H1 (cell line): ENCODE data around the gene MGMT. TPM values are rescaled to one million over a fixed set of nuclear protein-coding genes. Genes with fewer than 3 reads are reported as not detected.

Experiments used
- CTCF ChIA-PET: fragments of 300-600 bp; sonication (Branson Sonifier 250); formaldehyde crosslinking; loops from one replicate; lab custom pipeline; 2021; ENCODE audit not compliant: partially characterized antibody; lab: Charles Lee
- POLR2A ChIA-PET: fragments of 300-600 bp; sonication (Branson Sonifier 250); formaldehyde crosslinking; loops from one replicate; lab custom pipeline; 2021; ENCODE audit warnings: inconsistent platforms; ENCODE audit not compliant: partially characterized antibody; lab: Charles Lee
- DNase-seq, 2 experiments: peaks; one replicate each; pipeline versions ENCODE4 v3.0.0 to v3.0.0-alpha.2; 2010 to 2022; ENCODE audit warnings: low spot score in 2 of 2, low read depth in 1 of 2, mixed read lengths in 1 of 2
- FAIRE-seq: peaks from 2 replicates; lab custom pipeline; 2011; peaks lifted over from hg19 to GRCh38; lab: Jason Lieb, UNC
- H2AFZ ChIP-seq: 2 replicates; pipeline ENCODE4 v1.8.1; 2012; ENCODE audit warnings: low read length, inconsistent platforms
- H2AK5ac ChIP-seq: 2 replicates; pipeline ENCODE4 v1.6.1; 2013; ENCODE audit warnings: low read depth, low read length
- H2BK120ac ChIP-seq: replicated peaks from 2 replicates; pipeline ENCODE3; 2013; ENCODE audit warnings: low read depth, low read length, inconsistent platforms
- H2BK12ac ChIP-seq: 2 replicates; pipeline ENCODE4 v1.6.1; 2013; ENCODE audit warnings: low read depth, low read length
- H2BK15ac ChIP-seq: 2 replicates; pipeline ENCODE4 v1.6.1; 2013; ENCODE audit warnings: low read length
- H2BK20ac ChIP-seq: 2 replicates; pipeline ENCODE4 v1.6.1; 2013; ENCODE audit warnings: low read length
- H2BK5ac ChIP-seq: 2 replicates; pipeline ENCODE4 v1.6.1; 2013; ENCODE audit warnings: low read depth, low read length
- H3K14ac ChIP-seq: 2 replicates; pipeline ENCODE4 v1.6.1; 2013; ENCODE audit warnings: inconsistent platforms; ENCODE audit not compliant: insufficient read length
- H3K18ac ChIP-seq: 2 replicates; pipeline ENCODE4 v1.6.1; 2013; ENCODE audit warnings: low read length; ENCODE audit errors: extremely low read depth
- H3K23ac ChIP-seq: 2 replicates; pipeline ENCODE4 v1.6.1; 2013; ENCODE audit warnings: inconsistent platforms; ENCODE audit not compliant: insufficient read length
- H3K23me2 ChIP-seq: 2 replicates; pipeline ENCODE4 v1.6.1; 2013; ENCODE audit warnings: low read depth, low read length
- H3K27ac ChIP-seq: 2 replicates; pipeline ENCODE4 v1.6.1; 2011; ENCODE audit warnings: low read depth, low read length, inconsistent platforms
- H3K27me3 ChIP-seq, 4 experiments: replicated peaks in 1 of 4; 1 replicate in 1 of 4; 2 replicates in 3 of 4; pipeline versions ENCODE4 v1.6.1 to v1.8.1; 2011 to 2013; ENCODE audit warnings: low read length in 3 of 4, mild to moderate bottlenecking in 3 of 4, inconsistent platforms in 2 of 4, mixed read lengths in 2 of 4, moderate library complexity in 1 of 4; ENCODE audit not compliant: control insufficient read depth in 3 of 4, insufficient read depth in 3 of 4; ENCODE audit errors: extremely low read depth in 1 of 4
- H3K36me3 ChIP-seq, 4 experiments: 2 replicates each; pipeline versions ENCODE4 v1.6.1 to v1.8.1; 2011 to 2013; ENCODE audit warnings: mild to moderate bottlenecking in 4 of 4, low read length in 3 of 4, moderate library complexity in 2 of 4, control low read depth in 1 of 4, inconsistent platforms in 1 of 4; ENCODE audit not compliant: insufficient read depth in 4 of 4, control insufficient read depth in 2 of 4
- H3K4ac ChIP-seq: replicated peaks from 2 replicates; pipeline ENCODE3; 2013; ENCODE audit warnings: low read length, low read depth, mixed read lengths, inconsistent platforms; ENCODE audit not compliant: insufficient read length
- H3K4me1 ChIP-seq, 4 experiments: replicated peaks in 1 of 4; 1 replicate in 1 of 4; 2 replicates in 3 of 4; pipeline versions ENCODE4 v1.6.1 to v1.8.1; 2011 to 2013; ENCODE audit warnings: low read length in 3 of 4, inconsistent platforms in 2 of 4, mixed read lengths in 1 of 4; ENCODE audit not compliant: insufficient read depth in 4 of 4, control insufficient read depth in 3 of 4
- H3K4me2 ChIP-seq, 2 experiments: 2 replicates each; pipeline versions ENCODE4 v1.6.1 to v1.8.1; 2011 to 2013; ENCODE audit warnings: low read depth in 2 of 2, low read length in 2 of 2, control low read depth in 1 of 2, inconsistent platforms in 1 of 2, mild to moderate bottlenecking in 1 of 2; ENCODE audit not compliant: insufficient read depth in 1 of 2
- H3K4me3 ChIP-seq, 4 experiments: fragments of 200-600, 300-600 bp in 1 of 4; sonication (generic), shearing (Covaris generic), sonication (Bioruptor Twin) in 1 of 4; 2 replicates each; pipeline versions ENCODE4 v1.5.1 to v1.8.1; 2011 to 2016; ENCODE audit warnings: low read length in 4 of 4, low read depth in 3 of 4, control low read depth in 2 of 4, inconsistent platforms in 2 of 4, mild to moderate bottlenecking in 2 of 4, mixed read lengths in 1 of 4, moderate library complexity in 1 of 4; ENCODE audit not compliant: insufficient read depth in 2 of 4; ENCODE audit errors: extremely low read depth in 1 of 4
- H3K56ac ChIP-seq: replicated peaks from 2 replicates; pipeline ENCODE3; 2013; ENCODE audit warnings: low read depth, mild to moderate bottlenecking, mixed read lengths, low read length, inconsistent platforms; ENCODE audit not compliant: insufficient read length
- H3K79me1 ChIP-seq: 2 replicates; pipeline ENCODE4 v1.6.1; 2013; ENCODE audit warnings: low read depth, low read length, control low read depth
- H3K79me2 ChIP-seq, 2 experiments: 2 replicates each; pipeline versions ENCODE4 v1.6.1 to v1.8.1; 2012 to 2013; ENCODE audit warnings: low read length in 2 of 2, mild to moderate bottlenecking in 2 of 2, inconsistent platforms in 1 of 2; ENCODE audit not compliant: insufficient read depth in 2 of 2, control insufficient read depth in 1 of 2
- H3K9ac ChIP-seq, 4 experiments: replicated peaks in 1 of 4; 1 replicate in 1 of 4; 2 replicates in 3 of 4; pipeline versions ENCODE4 v1.6.1 to v1.8.1; 2011 to 2013; ENCODE audit warnings: low read depth in 3 of 4, low read length in 3 of 4, control low read depth in 2 of 4, mild to moderate bottlenecking in 2 of 4, moderate library complexity in 2 of 4, inconsistent platforms in 1 of 4; ENCODE audit errors: extremely low read depth in 1 of 4
- H3K9me3 ChIP-seq, 2 experiments: 2 replicates each; pipeline versions ENCODE4 v1.6.1 to v1.8.1; 2012 to 2013; ENCODE audit warnings: mild to moderate bottlenecking in 2 of 2, moderate library complexity in 2 of 2, control low read depth in 1 of 2, inconsistent platforms in 1 of 2, low read depth in 1 of 2, low read length in 1 of 2, mixed read lengths in 1 of 2; ENCODE audit not compliant: insufficient read depth in 2 of 2
- H4K20me1 ChIP-seq, 2 experiments: replicated peaks in 1 of 2; 2 replicates each; pipeline versions ENCODE3 to v1.8.1; 2011 to 2013; ENCODE audit warnings: inconsistent platforms in 2 of 2, low read length in 2 of 2, mild to moderate bottlenecking in 1 of 2; ENCODE audit not compliant: insufficient read depth in 2 of 2, control insufficient read depth in 1 of 2
- H4K5ac ChIP-seq: 2 replicates; pipeline ENCODE4 v1.6.1; 2013; ENCODE audit warnings: low read length, low read depth, mixed read lengths, inconsistent platforms; ENCODE audit not compliant: insufficient read length
- H4K8ac ChIP-seq: 2 replicates; pipeline ENCODE4 v1.8.0; 2013; ENCODE audit warnings: mild to moderate bottlenecking, moderate library complexity, low read length, inconsistent platforms; ENCODE audit not compliant: insufficient read depth; ENCODE audit errors: extremely low read depth
- H4K91ac ChIP-seq: replicated peaks from 2 replicates; pipeline ENCODE3; 2013; ENCODE audit warnings: low read length, mixed read lengths, inconsistent platforms; ENCODE audit not compliant: insufficient read length
- CHD1 ChIP-seq: IDR thresholded peaks from 2 replicates; pipeline ENCODE4 v1.6.1; 2012; ENCODE audit warnings: low read depth, low read length, improper control_type of control experiment
- EGR1 ChIP-seq: IDR thresholded peaks from 2 replicates; pipeline ENCODE4 v1.6.1; 2011; ENCODE audit warnings: low read depth, low read length, borderline replicate concordance
- EP300 ChIP-seq, 2 experiments: IDR thresholded peaks; 1 replicate in 1 of 2; 2 replicates in 1 of 2; pipeline ENCODE4 v1.6.1; 2011 to 2012; ENCODE audit warnings: low read depth in 2 of 2, low read length in 2 of 2, mild to moderate bottlenecking in 2 of 2, borderline replicate concordance in 1 of 2, inconsistent platforms in 1 of 2, moderate library complexity in 1 of 2
- SIRT6 ChIP-seq: IDR thresholded peaks from one replicate; pipeline ENCODE4 v1.7.1; 2012; ENCODE audit warnings: low read length, inconsistent platforms
- TAF7 ChIP-seq: optimal IDR thresholded peaks from 2 replicates; pipeline ENCODE3; 2011; ENCODE audit warnings: low read depth, mild to moderate bottlenecking, inconsistent platforms, low read length, moderate library complexity, borderline replicate concordance
- TBP ChIP-seq: IDR thresholded peaks from 2 replicates; pipeline ENCODE4 v1.6.1; 2011; ENCODE audit warnings: low read depth, low read length, improper control_type of control experiment
- WGBS, 2 experiments: shearing (Covaris generic) in 1 of 2; methylation state at CpG; one replicate each; pipeline versions ENCODE4 v1.1.6 to v1.1.7; 2013 to 2015; ENCODE audit warnings: low lambda C conversion rate in 2 of 2, mixed read lengths in 2 of 2, inconsistent platforms in 1 of 2, low coverage in 1 of 2, missing lambda C conversion rate in 1 of 2; ENCODE audit not compliant: insufficient replicate concordance in 2 of 2, insufficient coverage in 1 of 2, insufficient read length in 1 of 2; ENCODE audit errors: extremely low coverage in 1 of 2, missing lambda C conversion rate in 1 of 2; 5-methylcytosine and 5-hydroxymethylcytosine counted together
- polyA plus RNA-seq, 7 experiments: library from polyadenylated mRNA; depleted of rRNA in 3 of 7; stranded (reverse) in 5 of 7; unstranded in 2 of 7; fragments of >200 nt in 5 of 7; fragments of 200-250 nt in 2 of 7; gene quantifications; 1 replicate in 5 of 7; 2 replicates in 1 of 7; 4 replicates in 1 of 7; pipeline versions ENCODE4 v1.2.1 to v1.2.3, GENCODE V29; 2011 to 2013; ENCODE audit warnings: missing spikeins in 2 of 7, mixed read lengths in 2 of 7
- total RNA-seq: library from RNA; stranded (reverse); fragmentation: NEBNext Ultra II Directional; extraction: Animal tissue kit (Norgen Biotek cat#: 25700); gene quantifications from 2 replicates; pipeline ENCODE4 v1.2.1, GENCODE V29; 2021

The MGMT gene
- total and polyA plus RNA-seq, 2 of the 8 experiments (the other 6 are each of a cell fraction or from before 2014, with no cell fraction given), result 9.9 to 10.7 TPM

DNA sequence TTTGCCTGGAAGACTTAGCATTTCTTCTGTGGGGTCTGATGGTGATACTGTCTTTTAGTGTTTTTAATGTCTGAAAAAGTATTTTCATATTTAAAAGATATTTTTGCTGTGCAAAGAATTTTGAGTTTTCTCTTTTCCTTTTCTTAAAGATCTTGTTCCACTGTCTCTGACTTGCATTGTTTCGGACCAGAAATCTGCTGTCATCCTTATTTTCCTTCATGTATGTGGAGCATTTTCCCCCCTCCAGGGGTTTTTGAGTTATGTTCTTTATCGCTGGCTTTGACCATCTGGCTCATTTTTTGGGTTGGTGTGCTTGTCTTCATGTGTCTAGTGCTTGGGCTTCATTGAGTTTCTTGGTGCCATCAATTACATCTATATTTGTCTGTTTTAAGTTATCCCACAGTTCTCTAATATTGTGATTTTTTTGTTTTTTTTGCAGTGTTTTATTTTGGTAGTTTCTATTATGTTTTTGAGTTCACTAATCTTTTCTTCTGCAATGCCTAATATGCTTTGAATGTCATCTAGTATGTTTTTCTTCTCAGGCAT is 119.9 kb downstream of the MGMT start:
- H3K4me2 ChIP-seq, result no peak overlapping the region
- H3K79me1 ChIP-seq, result no peaks in the 10 kb centered on the region
- no peak overlapping the region for H3K4me3 ChIP-seq
- H2AFZ ChIP-seq, result no peak overlapping the region
- no peak overlapping the region for H3K18ac ChIP-seq
- no peak overlapping the region for H2BK20ac ChIP-seq
- no peak for DNase-seq
- H3K23ac ChIP-seq, result no peak overlapping the region
- H4K20me1 ChIP-seq, result no peaks in the 10 kb centered on the region
- no peak for TF ChIP-seq EGR1
- TF ChIP-seq TBP, result no peak
- no peak for TF ChIP-seq SIRT6
- no peak for TF ChIP-seq TAF7
- TF ChIP-seq CHD1, result no peak
- no peak for TF ChIP-seq EP300 (IDR thresholded peaks at IDR 0.05; ENCODE audit: borderline replicate concordance in 1 of 2, low read depth in 2 of 2, low read length in 2 of 2)
- ChIA-PET CTCF (no interaction called here), POLR2A (no interaction called here)
- H3K27ac ChIP-seq, result no peak overlapping the region
- no peak overlapping the region for H2AK5ac ChIP-seq
- WGBS, 2 experiments, result 93% methylated on average over 2 of the region's 2 CpGs; no CpG with 5 or more reads in 1 of the 2 experiments
- H3K56ac ChIP-seq, result no peak overlapping the region
- no peak for FAIRE-seq
- H3K36me3 ChIP-seq, result no peaks in the 10 kb centered on the region
- no peak overlapping the region for H3K4ac ChIP-seq
- H3K14ac ChIP-seq, result no peak overlapping the region
- no peak overlapping the region for H2BK5ac ChIP-seq
- H2BK12ac ChIP-seq, result no peak overlapping the region
- no peak overlapping the region for H4K91ac ChIP-seq
- H4K8ac ChIP-seq, result no peak overlapping the region
- H3K9ac ChIP-seq, result no peak overlapping the region
- no peak overlapping the region for H2BK120ac ChIP-seq
- no peak overlapping the region for H2BK15ac ChIP-seq
- H4K5ac ChIP-seq, result no peak overlapping the region
- no peaks in the 10 kb centered on the region for H3K27me3 ChIP-seq
- H3K79me2 ChIP-seq, result no peaks in the 10 kb centered on the region
- H3K4me1 ChIP-seq, result no peaks in the 10 kb centered on the region
- H3K23me2 ChIP-seq, result no peaks in the 10 kb centered on the region
- H3K9me3 ChIP-seq, result peaks cover 22 to 23% of the 10 kb centered on the region in 2 experiments
